Bronchial epithelial cell (primary cell): ENCODE data around the gene ANKRD1. TPM values are rescaled to one million over a fixed set of nuclear protein-coding genes. Genes with fewer than 3 reads are reported as not detected.

ENCODE experiments used
- DNase-seq: peaks from one replicate; pipeline ENCODE4 v3.0.0-alpha.2; 2010; ENCODE audit warnings: low read depth
- FAIRE-seq: peaks from 2 replicates; lab custom pipeline; 2011; peaks lifted over from hg19 to GRCh38; lab: Jason Lieb, UNC
- H3K27me3 ChIP-seq: 2 replicates; pipeline ENCODE4 v1.5.1; 2011; ENCODE audit warnings: low read length; ENCODE audit not compliant: control insufficient read depth, insufficient read depth
- H3K36me3 ChIP-seq: 2 replicates; pipeline ENCODE4 v1.5.1; 2011; ENCODE audit warnings: low read length; ENCODE audit not compliant: control insufficient read depth, insufficient read depth
- H3K4me3 ChIP-seq: 2 replicates; pipeline ENCODE4 v1.5.1; 2011; ENCODE audit warnings: mild to moderate bottlenecking, low read depth, low read length, control low read depth
- total RNA-seq: library from RNA; depleted of rRNA; stranded (reverse); fragments of >200 nt; gene quantifications from 2 replicates; pipeline ENCODE4 v1.2.1, GENCODE V29; 2014
- TF ChIP-seq, protein P1 (sequence below): IDR thresholded peaks from 2 replicates; pipeline ENCODE4 v1.5.1; 2011; ENCODE audit warnings: mild to moderate bottlenecking, moderate library complexity, low read length, control low read depth, inconsistent platforms; ENCODE audit not compliant: insufficient read depth, severe bottlenecking

Gene ANKRD1
- total RNA-seq, 1 donor from 2014 or later = under 0.01 TPM

DNA sequence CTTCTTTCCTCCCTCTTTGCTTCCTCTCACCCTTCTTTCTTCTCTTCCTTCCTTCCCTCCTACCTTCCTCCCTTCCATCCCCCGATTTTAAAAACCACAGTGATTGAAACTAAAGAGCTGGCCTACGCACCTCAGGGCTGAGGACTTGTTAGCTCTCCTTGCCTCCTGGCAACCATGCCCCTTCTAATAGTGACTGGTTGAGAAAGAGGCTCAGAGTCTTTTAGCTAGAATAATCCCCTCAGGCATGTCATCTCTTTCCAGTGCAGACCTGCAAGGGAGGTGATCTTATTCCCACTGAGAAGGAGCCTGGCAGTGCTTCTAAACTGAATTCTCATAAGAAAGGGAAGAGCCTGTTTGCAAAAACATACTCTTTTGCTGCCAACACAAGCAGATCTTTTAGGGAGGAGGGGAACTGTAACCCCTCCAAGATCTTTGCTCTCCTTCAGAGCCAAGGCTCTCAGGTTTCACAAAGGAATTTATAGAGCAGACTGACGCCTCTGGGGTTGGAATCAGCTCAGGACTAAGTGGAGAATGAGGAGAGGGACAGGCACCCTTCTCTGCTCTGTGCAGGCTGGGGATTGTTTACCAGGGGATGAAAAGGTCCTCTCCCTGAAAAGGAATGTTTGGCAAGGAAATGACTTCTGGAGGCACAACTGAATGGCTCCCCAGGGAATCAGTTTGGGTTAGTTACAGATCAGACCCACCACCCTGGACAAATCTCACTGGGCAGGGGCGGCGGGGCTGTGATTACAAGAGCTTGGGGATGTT is 9.4 kb upstream of the ANKRD1 start:
- DNase-seq (peak; percentile 23), FAIRE-seq (no peak)
- Histone ChIP-seq H3K36me3 (no peaks in the 10 kb centered on the region), H3K27me3 (no peaks in the 10 kb centered on the region), H3K4me3 (no peak overlapping the region)
- TF ChIP-seq, protein P1, sequence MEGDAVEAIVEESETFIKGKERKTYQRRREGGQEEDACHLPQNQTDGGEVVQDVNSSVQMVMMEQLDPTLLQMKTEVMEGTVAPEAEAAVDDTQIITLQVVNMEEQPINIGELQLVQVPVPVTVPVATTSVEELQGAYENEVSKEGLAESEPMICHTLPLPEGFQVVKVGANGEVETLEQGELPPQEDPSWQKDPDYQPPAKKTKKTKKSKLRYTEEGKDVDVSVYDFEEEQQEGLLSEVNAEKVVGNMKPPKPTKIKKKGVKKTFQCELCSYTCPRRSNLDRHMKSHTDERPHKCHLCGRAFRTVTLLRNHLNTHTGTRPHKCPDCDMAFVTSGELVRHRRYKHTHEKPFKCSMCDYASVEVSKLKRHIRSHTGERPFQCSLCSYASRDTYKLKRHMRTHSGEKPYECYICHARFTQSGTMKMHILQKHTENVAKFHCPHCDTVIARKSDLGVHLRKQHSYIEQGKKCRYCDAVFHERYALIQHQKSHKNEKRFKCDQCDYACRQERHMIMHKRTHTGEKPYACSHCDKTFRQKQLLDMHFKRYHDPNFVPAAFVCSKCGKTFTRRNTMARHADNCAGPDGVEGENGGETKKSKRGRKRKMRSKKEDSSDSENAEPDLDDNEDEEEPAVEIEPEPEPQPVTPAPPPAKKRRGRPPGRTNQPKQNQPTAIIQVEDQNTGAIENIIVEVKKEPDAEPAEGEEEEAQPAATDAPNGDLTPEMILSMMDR = no peak

DNA sequence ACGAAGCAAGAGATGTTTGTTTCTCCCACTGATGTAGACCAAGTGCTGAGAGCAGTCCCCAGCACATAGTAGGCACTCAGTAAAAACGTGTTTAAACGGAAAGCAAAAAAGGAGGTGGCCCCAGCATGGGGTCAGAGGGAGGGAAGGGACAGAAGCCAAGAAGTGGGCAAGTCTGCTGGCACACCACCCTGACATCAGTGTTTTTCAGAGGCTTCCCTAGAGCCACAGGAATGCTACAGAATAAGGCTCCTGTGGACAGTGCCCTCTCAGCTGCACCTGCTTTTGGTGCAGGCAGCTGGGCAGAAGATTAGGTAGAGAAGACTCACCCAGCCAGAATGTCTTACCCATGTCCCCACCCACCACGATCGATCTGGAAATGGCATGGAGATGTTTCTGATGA is 8.3 kb upstream of the ANKRD1 start:
- TF ChIP-seq, protein P1 = no peak
- no peaks in the 10 kb centered on the region for H3K36me3 ChIP-seq
- FAIRE-seq (no peak), DNase-seq (no peak)
- H3K27me3 ChIP-seq = no peaks in the 10 kb centered on the region
- H3K4me3 ChIP-seq = no peak overlapping the region

DNA sequence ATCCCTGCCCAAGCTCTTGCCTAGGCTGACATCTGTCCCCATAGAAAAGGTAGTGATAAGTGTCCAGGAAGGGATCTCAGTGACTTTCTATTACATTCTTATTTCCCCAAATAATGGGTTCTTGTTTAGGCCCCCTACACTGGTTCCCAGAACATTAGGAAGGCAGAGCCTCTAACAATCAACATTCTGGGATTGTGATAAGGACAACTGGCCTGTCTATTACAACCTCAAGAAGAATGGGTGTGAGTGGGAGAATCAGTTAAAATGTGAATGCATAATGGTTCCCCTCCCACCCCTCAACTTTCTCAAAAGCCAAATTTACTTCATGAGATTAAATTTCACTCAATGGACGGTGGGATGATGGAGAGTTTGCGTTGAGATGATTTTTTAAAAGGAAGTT is 6.4 kb upstream of the ANKRD1 start:
- TF ChIP-seq, protein P1 = no peak
- no peaks in the 10 kb centered on the region for H3K36me3 ChIP-seq
- no peak for FAIRE-seq
- no peak overlapping the region for H3K4me3 ChIP-seq
- no peak for DNase-seq
- no peaks in the 10 kb centered on the region for H3K27me3 ChIP-seq

DNA sequence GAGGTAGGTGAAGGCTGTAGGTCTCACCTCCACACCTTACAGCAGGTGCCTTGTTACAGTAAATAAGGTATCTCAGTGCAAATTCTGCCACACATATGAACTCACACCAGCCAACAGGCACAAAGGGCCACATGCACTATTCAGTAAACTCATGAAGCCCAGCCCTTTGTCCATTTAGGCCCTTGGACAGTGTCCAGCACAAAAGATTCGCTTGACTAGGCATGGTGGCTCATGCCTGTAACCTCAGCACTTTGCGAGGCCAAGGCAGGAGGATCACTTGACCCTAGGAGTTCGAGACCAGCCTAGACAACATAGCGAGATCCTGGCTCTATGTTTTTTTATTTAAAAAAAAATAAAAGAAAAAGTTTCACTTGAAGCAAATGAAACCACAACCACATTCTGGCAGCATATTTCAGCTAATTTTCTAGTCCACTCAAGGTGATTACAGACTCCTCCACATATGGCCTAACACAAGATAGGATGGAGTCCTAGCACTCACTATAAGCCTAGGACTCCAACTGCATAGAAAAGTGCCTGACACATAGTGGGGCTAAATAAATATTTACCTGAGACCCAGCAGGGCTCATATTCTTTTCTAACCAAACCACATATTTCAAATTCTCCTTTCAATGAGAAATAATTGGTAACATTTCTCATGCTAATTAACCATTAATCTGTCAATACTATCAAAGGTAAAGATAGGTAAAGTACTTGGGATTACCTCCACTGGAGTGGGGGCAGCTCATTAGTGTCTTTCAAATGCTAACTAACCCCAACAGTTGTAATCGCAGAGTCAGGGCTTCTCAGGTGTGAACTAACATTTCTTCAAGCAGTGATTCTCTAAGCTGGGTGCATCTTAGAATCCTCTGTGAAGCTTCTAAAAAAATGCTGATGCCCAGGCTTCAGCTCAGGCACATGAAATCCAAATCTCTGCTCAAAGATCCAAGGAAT is 4.5 kb upstream of the ANKRD1 start:
- DNase-seq = no peak
- FAIRE-seq = no peak
- Histone ChIP-seq H3K36me3 (no peaks in the 10 kb centered on the region), H3K27me3 (no peaks in the 10 kb centered on the region), H3K4me3 (no peak overlapping the region)
- TF ChIP-seq, protein P1 = no peak

DNA sequence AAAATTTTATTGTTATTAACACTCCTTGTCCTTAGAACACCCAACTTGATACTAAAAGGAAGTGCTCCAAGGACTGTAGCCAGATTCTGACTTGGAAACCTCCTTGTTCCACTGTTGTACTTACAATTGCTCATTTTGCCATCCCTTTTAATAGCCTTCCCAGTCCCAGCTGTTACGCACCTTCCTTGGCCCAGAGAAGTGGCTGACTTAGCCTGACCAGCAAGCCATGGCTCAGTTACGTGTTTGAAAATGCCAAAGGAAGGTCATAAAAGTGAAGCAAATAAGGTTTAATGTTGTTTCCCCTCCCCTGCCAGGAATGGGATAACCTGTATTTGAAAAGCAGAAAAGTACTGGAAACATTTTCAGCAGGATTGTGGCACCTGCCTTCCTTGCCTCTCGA is 3.7 kb upstream of the ANKRD1 start:
- DNase-seq (no peak), FAIRE-seq (no peak)
- Histone ChIP-seq H3K4me3 (no peak overlapping the region), H3K27me3 (no peaks in the 10 kb centered on the region), H3K36me3 (no peaks in the 10 kb centered on the region)
- TF ChIP-seq, protein P1 = no peak
